HEK293 (cell line): Measurements from ENCODE around the gene ZXDC.

Experiments
- CTCF ChIA-PET: fragments of 350-600 bp; formaldehyde crosslinking; extraction: SDS; loops from one replicate; lab custom pipeline; 2021; ENCODE audit warnings: antibody characterized with exemption; lab: Yijun Ruan, JAX
- POLR2A ChIA-PET: fragments of 300-600 bp; formaldehyde crosslinking; extraction: SDS; loops from one replicate; lab custom pipeline; 2020; ENCODE audit warnings: antibody characterized with exemption, inconsistent platforms; lab: Yijun Ruan, JAX
- H3K27ac ChIP-seq: fragments of 200-500 bp; sonication (Bioruptor generic); 2 replicates; pipeline ENCODE4 v1.5.1; 2014; ENCODE audit warnings: low read depth, low read length, control low read depth, inconsistent platforms; ENCODE audit errors: extremely low read depth
- H3K36me3 ChIP-seq, 2 experiments: fragments of 200-500 bp in 1 of 2; sonication (Bioruptor generic) in 1 of 2; 1 replicate in 1 of 2; 2 replicates in 1 of 2; pipeline ENCODE4 v1.5.1; 2014 to 2017; ENCODE audit warnings: inconsistent platforms in 2 of 2, low read length in 2 of 2; ENCODE audit not compliant: control insufficient read depth in 2 of 2, insufficient read depth in 1 of 2
- H3K4me1 ChIP-seq: fragments of 200-500 bp; sonication (Bioruptor generic); 2 replicates; pipeline ENCODE4 v1.5.1; 2014; ENCODE audit warnings: mild to moderate bottlenecking, low read length, inconsistent platforms; ENCODE audit not compliant: control insufficient read depth, insufficient read depth
- H3K4me3 ChIP-seq: 2 replicates; pipeline ENCODE4 v1.5.1; 2011; ENCODE audit warnings: low read depth, mild to moderate bottlenecking, control low read depth, low read length, moderate library complexity
- H3K9me3 ChIP-seq: fragments of 200-500 bp; sonication (Bioruptor generic); 2 replicates; pipeline ENCODE4 v1.5.1; 2014; ENCODE audit warnings: low read depth, low read length, inconsistent platforms; ENCODE audit not compliant: control insufficient read depth, insufficient read depth
- KLF17 ChIP-seq: fragments of 450-650 bp; formaldehyde crosslinking; IDR thresholded peaks from 2 replicates; pipeline ENCODE4 v1.5.1; 2016; ENCODE audit warnings: missing biosample characterization, missing genetic modification characterization
- PBX3 ChIP-seq: sonication (generic); formaldehyde crosslinking; IDR thresholded peaks from 2 replicates; pipeline ENCODE4 v1.8.1; 2022; ENCODE audit warnings: mild to moderate bottlenecking, moderate library complexity, missing genetic modification reagents
- ZBTB48 ChIP-seq: fragments of 450-650 bp; formaldehyde crosslinking; IDR thresholded peaks from 2 replicates; pipeline ENCODE4 v1.5.1; 2016; ENCODE audit warnings: missing biosample characterization, missing genetic modification characterization
- ZEB2 ChIP-seq: fragments of 450-650 bp; formaldehyde crosslinking; IDR thresholded peaks from 2 replicates; pipeline ENCODE4 v1.5.1; 2016; ENCODE audit warnings: missing biosample characterization, missing genetic modification characterization
- ZFHX2 ChIP-seq: fragments of 450-650 bp; formaldehyde crosslinking; conservative IDR thresholded peaks from 2 replicates; pipeline ENCODE4 v1.5.1; 2016; ENCODE audit warnings: missing biosample characterization, missing genetic modification characterization
- ZNF133 ChIP-seq: fragments of 450-650 bp; formaldehyde crosslinking; IDR thresholded peaks from 2 replicates; pipeline ENCODE4 v1.5.1; 2016; ENCODE audit warnings: missing biosample characterization, missing genetic modification characterization
- ZNF140 ChIP-seq: fragments of 450-650 bp; formaldehyde crosslinking; IDR thresholded peaks from 2 replicates; pipeline ENCODE4 v1.5.1; 2016; ENCODE audit warnings: missing biosample characterization, missing genetic modification characterization
- ZNF16 ChIP-seq: fragments of 450-650 bp; formaldehyde crosslinking; IDR thresholded peaks from 2 replicates; pipeline ENCODE4 v1.5.1; 2016; ENCODE audit warnings: low read depth, missing biosample characterization, missing genetic modification characterization
- ZNF211 ChIP-seq: fragments of 450-650 bp; formaldehyde crosslinking; IDR thresholded peaks from 2 replicates; pipeline ENCODE4 v1.5.1; 2016; ENCODE audit warnings: low read depth, missing biosample characterization, missing genetic modification characterization
- ZNF311 ChIP-seq: fragments of 450-650 bp; formaldehyde crosslinking; IDR thresholded peaks from 2 replicates; pipeline ENCODE4 v1.5.1; 2017; ENCODE audit warnings: missing biosample characterization, missing genetic modification characterization, borderline replicate concordance
- ZNF404 ChIP-seq: fragments of 450-650 bp; formaldehyde crosslinking; IDR thresholded peaks from 2 replicates; pipeline ENCODE4 v1.5.1; 2017; ENCODE audit warnings: missing biosample characterization, missing genetic modification characterization
- ZNF416 ChIP-seq: fragments of 450-650 bp; formaldehyde crosslinking; IDR thresholded peaks from 2 replicates; pipeline ENCODE4 v1.5.1; 2016; ENCODE audit warnings: missing biosample characterization, missing genetic modification characterization
- ZNF501 ChIP-seq: fragments of 450-650 bp; formaldehyde crosslinking; IDR thresholded peaks from 2 replicates; pipeline ENCODE4 v1.5.1; 2016; ENCODE audit warnings: missing biosample characterization, missing genetic modification characterization
- ZNF521 ChIP-seq: fragments of 450-650 bp; formaldehyde crosslinking; IDR thresholded peaks from 2 replicates; pipeline ENCODE4 v1.5.1; 2017; ENCODE audit warnings: missing biosample characterization, mild to moderate bottlenecking, missing genetic modification characterization
- ZNF561 ChIP-seq: fragments of 450-650 bp; IDR thresholded peaks from 2 replicates; pipeline ENCODE4 v1.5.1; 2018; ENCODE audit warnings: missing biosample characterization, missing genetic modification characterization, borderline replicate concordance
- ZNF658 ChIP-seq: fragments of 450-650 bp; formaldehyde crosslinking; IDR thresholded peaks from 2 replicates; pipeline ENCODE4; 2016; ENCODE audit warnings: missing biosample characterization, missing genetic modification characterization
- ZNF660 ChIP-seq: fragments of 450-650 bp; IDR thresholded peaks from 2 replicates; pipeline ENCODE4 v1.5.1; 2018; ENCODE audit warnings: missing biosample characterization, mild to moderate bottlenecking, missing genetic modification characterization
- ZNF704 ChIP-seq: fragments of 450-650 bp; formaldehyde crosslinking; IDR thresholded peaks from 2 replicates; pipeline ENCODE4 v1.5.1; 2016; ENCODE audit warnings: missing biosample characterization, missing genetic modification characterization
- ZNF785 ChIP-seq: fragments of 450-650 bp; formaldehyde crosslinking; IDR thresholded peaks from 2 replicates; pipeline ENCODE4 v1.5.1; 2016; ENCODE audit warnings: missing biosample characterization, missing genetic modification characterization
- ZNF843 ChIP-seq: fragments of 450-650 bp; formaldehyde crosslinking; IDR thresholded peaks from 2 replicates; pipeline ENCODE4 v1.5.1; 2016; ENCODE audit warnings: missing biosample characterization, missing genetic modification characterization
- ZSCAN16 ChIP-seq: fragments of 450-650 bp; formaldehyde crosslinking; IDR thresholded peaks from 2 replicates; pipeline ENCODE4 v1.5.1; 2016; ENCODE audit warnings: missing biosample characterization, missing genetic modification characterization
- TF ChIP-seq, protein P1 (sequence below): fragments of 450-650 bp; formaldehyde crosslinking; IDR thresholded peaks from 2 replicates; pipeline ENCODE4 v1.5.1; 2016; ENCODE audit warnings: missing biosample characterization, missing genetic modification characterization
- TF ChIP-seq, protein P2 (sequence below): fragments of 450-650 bp; formaldehyde crosslinking; IDR thresholded peaks from 2 replicates; pipeline ENCODE4 v1.5.1; 2016; ENCODE audit warnings: missing biosample characterization, missing genetic modification characterization
- TF ChIP-seq, protein P3 (sequence below): fragments of 450-650 bp; formaldehyde crosslinking; IDR thresholded peaks from 2 replicates; pipeline ENCODE4 v1.5.1; 2017; ENCODE audit warnings: missing biosample characterization, missing genetic modification characterization
- TF ChIP-seq, protein P4 (sequence below): fragments of 450-650 bp; formaldehyde crosslinking; IDR thresholded peaks from 2 replicates; pipeline ENCODE4 v1.5.1; 2017; ENCODE audit warnings: missing biosample characterization, missing genetic modification characterization
- TF ChIP-seq, protein P5 (sequence below): fragments of 450-650 bp; formaldehyde crosslinking; IDR thresholded peaks from 2 replicates; pipeline ENCODE4 v1.5.1; 2016; ENCODE audit warnings: missing biosample characterization, missing genetic modification characterization, borderline replicate concordance

The ZXDC gene

DNA sequence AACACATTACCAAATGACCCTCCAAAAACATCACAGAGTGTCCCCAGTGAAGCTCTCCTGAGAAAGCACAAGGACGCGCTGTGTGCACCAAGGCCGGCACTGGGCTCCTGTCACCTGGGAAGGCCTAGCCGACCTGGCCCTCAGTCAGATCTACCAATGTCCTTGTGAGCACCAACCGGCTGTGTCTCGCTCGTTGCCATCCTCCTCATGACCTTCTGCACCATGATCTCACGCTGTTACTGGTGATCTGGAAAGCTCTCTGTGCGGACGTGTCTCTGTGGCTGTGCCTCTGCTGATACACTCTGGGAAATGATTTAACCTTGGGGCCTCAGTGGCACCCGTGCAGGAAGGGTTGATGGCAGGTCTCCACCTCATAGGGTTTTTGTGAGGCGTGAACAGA is 24.2 kb downstream of the ZXDC start:
- H3K9me3 ChIP-seq = no peaks in the 10 kb centered on the region
- TF ChIP-seq ZNF16 (tag by site-specific recombination) (no peak), ZEB2 (tag by site-specific recombination) (no peak), ZNF501 (tag by site-specific recombination) (no peak), ZNF521 (tag by site-specific recombination) (no peak), ZNF311 (tag by site-specific recombination) (no peak), ZNF704 (no peak), ZSCAN16 (tag by site-specific recombination) (no peak), ZNF658 (tag by site-specific recombination) (no peak), ZNF140 (no peak), ZNF785 (tag by site-specific recombination) (no peak), ZNF561 (tag by site-specific recombination) (no peak), ZBTB48 (tag by site-specific recombination) (no peak), ZNF843 (tag by site-specific recombination) (no peak), ZNF404 (tag by site-specific recombination) (no peak), PBX3 (CRISPR knock-in tag) (no peak), ZFHX2 (tag by site-specific recombination) (no peak), ZNF660 (no peak)
- TF ChIP-seq, protein P1, sequence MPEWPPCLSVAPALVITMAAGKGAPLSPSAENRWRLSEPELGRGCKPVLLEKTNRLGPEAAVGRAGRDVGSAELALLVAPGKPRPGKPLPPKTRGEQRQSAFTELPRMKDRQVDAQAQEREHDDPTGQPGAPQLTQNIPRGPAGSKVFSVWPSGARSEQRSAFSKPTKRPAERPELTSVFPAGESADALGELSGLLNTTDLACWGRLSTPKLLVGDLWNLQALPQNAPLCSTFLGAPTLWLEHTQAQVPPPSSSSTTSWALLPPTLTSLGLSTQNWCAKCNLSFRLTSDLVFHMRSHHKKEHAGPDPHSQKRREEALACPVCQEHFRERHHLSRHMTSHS (tag by site-specific recombination) = no peak
- TF ChIP-seq, protein P2, sequence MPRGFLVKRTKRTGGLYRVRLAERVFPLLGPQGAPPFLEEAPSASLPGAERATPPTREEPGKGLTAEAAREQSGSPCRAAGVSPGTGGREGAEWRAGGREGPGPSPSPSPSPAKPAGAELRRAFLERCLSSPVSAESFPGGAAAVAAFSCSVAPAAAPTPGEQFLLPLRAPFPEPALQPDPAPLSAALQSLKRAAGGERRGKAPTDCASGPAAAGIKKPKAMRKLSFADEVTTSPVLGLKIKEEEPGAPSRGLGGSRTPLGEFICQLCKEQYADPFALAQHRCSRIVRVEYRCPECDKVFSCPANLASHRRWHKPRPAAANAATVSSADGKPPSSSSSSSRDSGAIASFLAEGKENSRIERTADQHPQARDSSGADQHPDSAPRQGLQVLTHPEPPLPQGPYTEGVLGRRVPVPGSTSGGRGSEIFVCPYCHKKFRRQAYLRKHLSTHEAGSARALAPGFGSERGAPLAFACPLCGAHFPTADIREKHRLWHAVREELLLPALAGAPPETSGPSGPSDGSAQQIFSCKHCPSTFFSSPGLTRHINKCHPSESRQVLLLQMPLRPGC (tag by site-specific recombination) = no peak
- CTCF ChIA-PET = interaction anchor here (0.6 kb wide), 1 partner anchor 297 kb away, joined by 3 read pairs; no protein-coding TSS in a partner anchor
- no peak overlapping the region for H3K4me3 ChIP-seq
- H3K4me1 ChIP-seq = no peaks in the 10 kb centered on the region
- H3K36me3 ChIP-seq = peaks cover 5 to 87% of the 10 kb centered on the region in 2 experiments; a peak in 2 of 3 replicates
- POLR2A ChIA-PET = no interaction called here
- H3K27ac ChIP-seq = no peak overlapping the region

- no peak overlapping the region for H3K27ac ChIP-seq
- no peaks in the 10 kb centered on the region for H3K4me1 ChIP-seq
- ChIA-PET POLR2A (no interaction called here), CTCF (no interaction called here)
- H3K36me3 ChIP-seq = peaks cover 5 to 83% of the 10 kb centered on the region in 2 experiments; a peak in 2 of 3 replicates
- H3K9me3 ChIP-seq = no peaks in the 10 kb centered on the region
- H3K4me3 ChIP-seq = no peak overlapping the region
- no peak for TF ChIP-seq ZNF133 (tag by site-specific recombination)
- TF ChIP-seq ZNF501 (tag by site-specific recombination) = no peak
- TF ChIP-seq, protein P3, sequence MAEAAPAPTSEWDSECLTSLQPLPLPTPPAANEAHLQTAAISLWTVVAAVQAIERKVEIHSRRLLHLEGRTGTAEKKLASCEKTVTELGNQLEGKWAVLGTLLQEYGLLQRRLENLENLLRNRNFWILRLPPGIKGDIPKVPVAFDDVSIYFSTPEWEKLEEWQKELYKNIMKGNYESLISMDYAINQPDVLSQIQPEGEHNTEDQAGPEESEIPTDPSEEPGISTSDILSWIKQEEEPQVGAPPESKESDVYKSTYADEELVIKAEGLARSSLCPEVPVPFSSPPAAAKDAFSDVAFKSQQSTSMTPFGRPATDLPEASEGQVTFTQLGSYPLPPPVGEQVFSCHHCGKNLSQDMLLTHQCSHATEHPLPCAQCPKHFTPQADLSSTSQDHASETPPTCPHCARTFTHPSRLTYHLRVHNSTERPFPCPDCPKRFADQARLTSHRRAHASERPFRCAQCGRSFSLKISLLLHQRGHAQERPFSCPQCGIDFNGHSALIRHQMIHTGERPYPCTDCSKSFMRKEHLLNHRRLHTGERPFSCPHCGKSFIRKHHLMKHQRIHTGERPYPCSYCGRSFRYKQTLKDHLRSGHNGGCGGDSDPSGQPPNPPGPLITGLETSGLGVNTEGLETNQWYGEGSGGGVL (tag by site-specific recombination) = no peak
- TF ChIP-seq, protein P4, sequence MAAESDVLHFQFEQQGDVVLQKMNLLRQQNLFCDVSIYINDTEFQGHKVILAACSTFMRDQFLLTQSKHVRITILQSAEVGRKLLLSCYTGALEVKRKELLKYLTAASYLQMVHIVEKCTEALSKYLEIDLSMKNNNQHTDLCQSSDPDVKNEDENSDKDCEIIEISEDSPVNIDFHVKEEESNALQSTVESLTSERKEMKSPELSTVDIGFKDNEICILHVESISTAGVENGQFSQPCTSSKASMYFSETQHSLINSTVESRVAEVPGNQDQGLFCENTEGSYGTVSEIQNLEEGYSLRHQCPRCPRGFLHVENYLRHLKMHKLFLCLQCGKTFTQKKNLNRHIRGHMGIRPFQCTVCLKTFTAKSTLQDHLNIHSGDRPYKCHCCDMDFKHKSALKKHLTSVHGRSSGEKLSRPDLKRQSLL (tag by site-specific recombination) = no peak
- no peak for TF ChIP-seq ZEB2 (tag by site-specific recombination)
- no peak for TF ChIP-seq KLF17 (tag by site-specific recombination)
- TF ChIP-seq ZNF211 (tag by site-specific recombination) = no peak
- no peak for TF ChIP-seq ZNF416
- TF ChIP-seq, protein P5, sequence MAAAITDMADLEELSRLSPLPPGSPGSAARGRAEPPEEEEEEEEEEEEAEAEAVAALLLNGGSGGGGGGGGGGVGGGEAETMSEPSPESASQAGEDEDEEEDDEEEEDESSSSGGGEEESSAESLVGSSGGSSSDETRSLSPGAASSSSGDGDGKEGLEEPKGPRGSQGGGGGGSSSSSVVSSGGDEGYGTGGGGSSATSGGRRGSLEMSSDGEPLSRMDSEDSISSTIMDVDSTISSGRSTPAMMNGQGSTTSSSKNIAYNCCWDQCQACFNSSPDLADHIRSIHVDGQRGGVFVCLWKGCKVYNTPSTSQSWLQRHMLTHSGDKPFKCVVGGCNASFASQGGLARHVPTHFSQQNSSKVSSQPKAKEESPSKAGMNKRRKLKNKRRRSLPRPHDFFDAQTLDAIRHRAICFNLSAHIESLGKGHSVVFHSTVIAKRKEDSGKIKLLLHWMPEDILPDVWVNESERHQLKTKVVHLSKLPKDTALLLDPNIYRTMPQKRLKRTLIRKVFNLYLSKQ = no peak
Observed at GRCh38 chr3:126450744-126451143, 24.9 kb downstream of the ZXDC start.
